B cell (primary cell): ENCODE data around the gene ZDHHC24. TPM values are rescaled to one million over a fixed set of nuclear protein-coding genes. Genes with fewer than 3 reads are reported as not detected.
A peak's percentile ranks its signal among the peaks of the same experiment; 100 is the strongest.

Experiments
- ATAC-seq: fragments of 200-7000 bp; cut with Tn5 transposase; one replicate; pipeline ENCODE4 v1.10.0; 2021; ENCODE audit warnings: low read depth, mild to moderate bottlenecking, moderate number of reproducible peaks, moderate library complexity
- CTCF ChIA-PET: fragments of 350-600 bp; sonication (Branson Sonifier 250); formaldehyde crosslinking; loops from one replicate; lab custom pipeline; 2021; ENCODE audit warnings: antibody characterized with exemption, inconsistent platforms; lab: Charles Lee
- POLR2A ChIA-PET: fragments of 350-600 bp; sonication (Branson Sonifier 250); formaldehyde crosslinking; loops from one replicate; lab custom pipeline; 2021; ENCODE audit warnings: antibody characterized with exemption; lab: Charles Lee
- DNase-seq: peaks from one replicate; pipeline ENCODE4 v3.0.0; 2013
- H2AFZ ChIP-seq: 2 replicates; pipeline ENCODE4 v1.6.1; 2012; ENCODE audit warnings: mild to moderate bottlenecking, low read depth, low read length; ENCODE audit not compliant: insufficient read depth, poor library complexity, severe bottlenecking
- H3K27ac ChIP-seq, 2 donors: 1 replicate in 1 of 2; 2 replicates in 1 of 2; pipeline ENCODE4 v1.5.1; 2012 to 2013; ENCODE audit warnings: low read length in 2 of 2, mild to moderate bottlenecking in 2 of 2, moderate library complexity in 1 of 2
- H3K27me3 ChIP-seq, 4 experiments: fragments of 200-600 bp in 1 of 4; sonication (generic) in 1 of 4; replicated peaks in 1 of 4; 1 replicate in 2 of 4; 2 replicates in 2 of 4; pipeline versions ENCODE4 v1.6.1 to v1.7.0; 2013 to 2016; ENCODE audit warnings: low read length in 3 of 4, mild to moderate bottlenecking in 2 of 4, mixed read lengths in 1 of 4, moderate library complexity in 1 of 4; ENCODE audit not compliant: insufficient read depth in 4 of 4, control insufficient read depth in 3 of 4; ENCODE audit errors: control extremely low read depth in 1 of 4
- H3K36me3 ChIP-seq, 2 experiments: replicated peaks in 1 of 2; 1 replicate in 1 of 2; 2 replicates in 1 of 2; pipeline versions ENCODE4 v1.6.1 to v1.7.1; 2013; ENCODE audit warnings: low read length in 1 of 2; ENCODE audit not compliant: insufficient read depth in 2 of 2, control insufficient read depth in 1 of 2; ENCODE audit errors: control extremely low read depth in 1 of 2, extremely low read depth in 1 of 2
- H3K4me1 ChIP-seq, 2 donors: fragments of 200-600 bp in 1 of 2; sonication (generic) in 1 of 2; 1 replicate in 1 of 2; 2 replicates in 1 of 2; pipeline versions ENCODE4 v1.5.1 to v1.6.1; 2013 to 2017; ENCODE audit warnings: low read length in 2 of 2; ENCODE audit not compliant: control insufficient read depth in 2 of 2, insufficient read depth in 2 of 2
- H3K4me2 ChIP-seq: replicated peaks from 2 replicates; pipeline ENCODE3; 2012; ENCODE audit warnings: mild to moderate bottlenecking, low read depth, low read length; ENCODE audit not compliant: poor library complexity, severe bottlenecking
- H3K4me3 ChIP-seq, 5 experiments: fragments of 200-600 bp in 1 of 5; sonication (generic) in 1 of 5; 1 replicate in 3 of 5; 2 replicates in 2 of 5; pipeline versions ENCODE4 v1.5.1 to v1.7.0; 2011 to 2016; ENCODE audit warnings: low read length in 4 of 5, mild to moderate bottlenecking in 4 of 5, low read depth in 2 of 5, control low read depth in 1 of 5, moderate library complexity in 1 of 5; ENCODE audit not compliant: insufficient read depth in 1 of 5; ENCODE audit errors: control extremely low read depth in 1 of 5, extremely low read depth in 1 of 5
- H3K79me2 ChIP-seq: fragments of 200-600 bp; sonication (generic); one replicate; pipeline ENCODE4 v1.6.0; 2016; ENCODE audit warnings: low read length; ENCODE audit not compliant: control insufficient read depth, insufficient read depth
- H3K9ac ChIP-seq: fragments of 200-600 bp; sonication (generic); 2 replicates; pipeline ENCODE4 v1.6.1; 2017; ENCODE audit warnings: mild to moderate bottlenecking, low read length, moderate library complexity
- H3K9me3 ChIP-seq, 3 donors: one replicate each; pipeline versions ENCODE4 v1.6.1 to v1.7.1; 2013; ENCODE audit warnings: low read length in 2 of 3; ENCODE audit not compliant: control insufficient read depth in 2 of 3, insufficient read depth in 1 of 3; ENCODE audit errors: control extremely low read depth in 1 of 3
- H4K20me1 ChIP-seq: 2 replicates; pipeline ENCODE4 v1.6.0; 2012; ENCODE audit warnings: mild to moderate bottlenecking, low read length; ENCODE audit not compliant: insufficient read depth, control insufficient read depth, poor library complexity, severe bottlenecking
- H3K27ac Mint-ChIP-seq: one replicate; pipeline ENCODE4 v1.8.0; 2021; ENCODE audit warnings: mixed read lengths
- H3K27me3 Mint-ChIP-seq: one replicate; pipeline ENCODE4 v1.8.0; 2021; ENCODE audit warnings: mixed read lengths
- H3K4me1 Mint-ChIP-seq: one replicate; pipeline ENCODE4 v1.8.0; 2021; ENCODE audit warnings: mixed read lengths
- H3K4me3 Mint-ChIP-seq: one replicate; pipeline ENCODE4 v1.8.0; 2021; ENCODE audit warnings: mixed read lengths
- H3K9me3 Mint-ChIP-seq: one replicate; pipeline ENCODE4 v1.8.0; 2022; ENCODE audit warnings: mixed read lengths; ENCODE audit not compliant: insufficient read depth
- EZH2 ChIP-seq: IDR thresholded peaks from 2 replicates; pipeline ENCODE4 v1.6.1; 2012; ENCODE audit warnings: borderline replicate concordance, low read depth, mild to moderate bottlenecking, moderate library complexity, low read length; ENCODE audit not compliant: insufficient read depth, poor library complexity, severe bottlenecking
- WGBS: methylation state at CpG from one replicate; pipeline ENCODE4 v1.1.5; 2013; ENCODE audit warnings: missing lambda C conversion rate; ENCODE audit not compliant: insufficient coverage; 5-methylcytosine and 5-hydroxymethylcytosine counted together
- intact Hi-C: fragments of 100-400 bp; cut with micrococcal nuclease; formaldehyde crosslinking; loops from one replicate; pipeline ENCODE4 v1.10.0; 2022
- polyA plus RNA-seq: library from polyadenylated mRNA; depleted of rRNA; stranded (reverse); fragments of >200 nt; gene quantifications from 2 replicates; pipeline ENCODE4 v1.2.3, GENCODE V29; 2012
- total RNA-seq, 2 donors: library from RNA; stranded (reverse); fragments of 120-200 nt in 1 of 2; gene quantifications; 1 replicate in 1 of 2; 2 replicates in 1 of 2; pipeline versions ENCODE4 v1.2.3 to v1.2.4, GENCODE V29; 2013 to 2022
- TF ChIP-seq, protein P1 (sequence below): fragments of 200-600 bp; IDR thresholded peaks from one replicate; pipeline ENCODE4 v1.8.0; 2022; ENCODE audit warnings: antibody characterized with exemption, mild to moderate bottlenecking

Gene ZDHHC24
- total and polyA plus RNA-seq, 2 donors (not counting 1 experiment from before 2014, with no cell fraction given) = 29.7 to 32.6 TPM

DNA sequence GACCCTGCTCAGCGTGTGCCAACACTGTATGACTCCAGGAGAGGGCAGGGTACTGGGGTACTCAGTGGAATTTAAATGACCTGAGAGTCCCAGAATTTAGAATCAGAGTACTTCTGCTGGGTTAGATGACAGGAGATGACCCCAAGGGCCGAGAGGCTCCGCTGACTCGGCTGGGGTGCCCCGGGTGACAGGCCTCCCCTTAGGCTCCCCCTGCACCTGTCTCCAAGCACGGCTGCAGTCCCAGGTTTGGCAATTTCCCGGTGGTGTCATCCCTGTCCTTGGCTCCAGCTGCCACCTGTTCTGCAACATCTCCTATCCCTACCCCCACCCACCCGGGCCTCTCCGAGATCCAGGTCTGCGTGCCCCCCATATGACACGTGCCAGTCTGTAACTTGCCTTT lies 2.2 kb upstream of the ZDHHC24 start:
- Histone ChIP-seq H3K27me3 (no peaks in the 10 kb centered on the region), H3K4me1 (peaks cover 26 to 34% of the 10 kb centered on the region in 2 donors), H3K27ac (no peak overlapping the region), H3K36me3 (no peaks in the 10 kb centered on the region), H3K79me2 (peaks cover 10% of the 10 kb centered on the region), H3K4me3 (no peak overlapping the region), H3K4me2 (no peak overlapping the region), H3K9me3 (no peaks in the 10 kb centered on the region), H2AFZ (no peak overlapping the region), H4K20me1 (no peaks in the 10 kb centered on the region), H3K9ac (no peak overlapping the region)
- WGBS = 82% methylated on average over 11 of the region's 11 CpGs
- Mint-ChIP-seq H3K4me3 (peak overlapping the region; percentile 49), H3K4me1 (peaks cover 27% of the 10 kb centered on the region), H3K27ac (peak overlapping the region; percentile 32), H3K9me3 (no peaks in the 10 kb centered on the region), H3K27me3 (no peaks in the 10 kb centered on the region)
- POLR2A ChIA-PET = no interaction called here
- no peak for DNase-seq
- ATAC-seq = no peak
- intact Hi-C loops = no loop called here
- CTCF ChIA-PET = interaction anchor here (6.4 kb wide), 1 partner anchor 131 kb away, joined by 58 read pairs; the partner anchor contains the start of gene RBM4B
- no peak for TF ChIP-seq EZH2
- TF ChIP-seq, protein P1, sequence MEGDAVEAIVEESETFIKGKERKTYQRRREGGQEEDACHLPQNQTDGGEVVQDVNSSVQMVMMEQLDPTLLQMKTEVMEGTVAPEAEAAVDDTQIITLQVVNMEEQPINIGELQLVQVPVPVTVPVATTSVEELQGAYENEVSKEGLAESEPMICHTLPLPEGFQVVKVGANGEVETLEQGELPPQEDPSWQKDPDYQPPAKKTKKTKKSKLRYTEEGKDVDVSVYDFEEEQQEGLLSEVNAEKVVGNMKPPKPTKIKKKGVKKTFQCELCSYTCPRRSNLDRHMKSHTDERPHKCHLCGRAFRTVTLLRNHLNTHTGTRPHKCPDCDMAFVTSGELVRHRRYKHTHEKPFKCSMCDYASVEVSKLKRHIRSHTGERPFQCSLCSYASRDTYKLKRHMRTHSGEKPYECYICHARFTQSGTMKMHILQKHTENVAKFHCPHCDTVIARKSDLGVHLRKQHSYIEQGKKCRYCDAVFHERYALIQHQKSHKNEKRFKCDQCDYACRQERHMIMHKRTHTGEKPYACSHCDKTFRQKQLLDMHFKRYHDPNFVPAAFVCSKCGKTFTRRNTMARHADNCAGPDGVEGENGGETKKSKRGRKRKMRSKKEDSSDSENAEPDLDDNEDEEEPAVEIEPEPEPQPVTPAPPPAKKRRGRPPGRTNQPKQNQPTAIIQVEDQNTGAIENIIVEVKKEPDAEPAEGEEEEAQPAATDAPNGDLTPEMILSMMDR = no peak

DNA sequence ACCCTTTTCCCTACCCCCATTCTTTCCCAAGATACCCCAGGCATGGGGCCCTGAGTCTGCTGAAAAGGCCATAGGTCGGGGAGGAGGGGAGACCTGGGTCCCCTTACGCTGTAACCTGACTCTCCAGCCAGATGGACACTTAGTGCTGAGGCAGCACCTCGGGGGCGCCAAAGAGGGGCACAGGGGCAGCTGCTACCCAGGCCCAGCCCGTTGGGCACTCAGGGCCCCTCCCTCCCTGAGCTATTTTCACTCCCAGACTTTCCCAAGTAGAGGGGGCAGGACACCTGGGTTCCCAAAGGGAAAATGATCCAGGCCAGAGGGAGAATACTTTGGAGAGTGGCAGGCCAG lies 1.8 kb upstream of the ZDHHC24 start:
- Histone ChIP-seq H3K9me3 (no peaks in the 10 kb centered on the region), H4K20me1 (no peaks in the 10 kb centered on the region), H3K9ac (no peak overlapping the region), H3K27me3 (no peaks in the 10 kb centered on the region), H3K27ac (no peak overlapping the region), H3K4me3 (no peak overlapping the region), H3K4me1 (peaks cover 26 to 34% of the 10 kb centered on the region in 2 donors), H3K36me3 (peaks cover 0 to 3% of the 10 kb centered on the region in 2 experiments), H2AFZ (no peak overlapping the region), H3K79me2 (peaks cover 10% of the 10 kb centered on the region), H3K4me2 (no peak overlapping the region)
- no peak for DNase-seq
- TF ChIP-seq, protein P1 = no peak
- no peak for TF ChIP-seq EZH2
- ChIA-PET POLR2A (interaction anchor here (0.5 kb wide), 1 partner anchor 64 kb away, joined by 4 read pairs; no protein-coding TSS in a partner anchor), CTCF (interaction anchor here (6.4 kb wide), 1 partner anchor 131 kb away, joined by 58 read pairs; the partner anchor contains the start of gene RBM4B)
- WGBS = 100% methylated on average over 1 of the region's 5 CpGs
- ATAC-seq = no peak
- no peaks in the 10 kb centered on the region for H3K27me3 Mint-ChIP-seq
- peak overlapping the region; percentile 20 for H3K27ac Mint-ChIP-seq
- no peaks in the 10 kb centered on the region for H3K9me3 Mint-ChIP-seq
- peaks cover 30% of the 10 kb centered on the region for H3K4me1 Mint-ChIP-seq
- intact Hi-C loops = loop anchor here (2.0 kb wide), 3 partner anchors 67 to 295 kb away; partner anchors contain the start of genes DPP3, RBM14 and RCE1
- peak overlapping the region; percentile 26 for H3K4me3 Mint-ChIP-seq
